ENCODE data around the gene EFNB3.

DNA sequence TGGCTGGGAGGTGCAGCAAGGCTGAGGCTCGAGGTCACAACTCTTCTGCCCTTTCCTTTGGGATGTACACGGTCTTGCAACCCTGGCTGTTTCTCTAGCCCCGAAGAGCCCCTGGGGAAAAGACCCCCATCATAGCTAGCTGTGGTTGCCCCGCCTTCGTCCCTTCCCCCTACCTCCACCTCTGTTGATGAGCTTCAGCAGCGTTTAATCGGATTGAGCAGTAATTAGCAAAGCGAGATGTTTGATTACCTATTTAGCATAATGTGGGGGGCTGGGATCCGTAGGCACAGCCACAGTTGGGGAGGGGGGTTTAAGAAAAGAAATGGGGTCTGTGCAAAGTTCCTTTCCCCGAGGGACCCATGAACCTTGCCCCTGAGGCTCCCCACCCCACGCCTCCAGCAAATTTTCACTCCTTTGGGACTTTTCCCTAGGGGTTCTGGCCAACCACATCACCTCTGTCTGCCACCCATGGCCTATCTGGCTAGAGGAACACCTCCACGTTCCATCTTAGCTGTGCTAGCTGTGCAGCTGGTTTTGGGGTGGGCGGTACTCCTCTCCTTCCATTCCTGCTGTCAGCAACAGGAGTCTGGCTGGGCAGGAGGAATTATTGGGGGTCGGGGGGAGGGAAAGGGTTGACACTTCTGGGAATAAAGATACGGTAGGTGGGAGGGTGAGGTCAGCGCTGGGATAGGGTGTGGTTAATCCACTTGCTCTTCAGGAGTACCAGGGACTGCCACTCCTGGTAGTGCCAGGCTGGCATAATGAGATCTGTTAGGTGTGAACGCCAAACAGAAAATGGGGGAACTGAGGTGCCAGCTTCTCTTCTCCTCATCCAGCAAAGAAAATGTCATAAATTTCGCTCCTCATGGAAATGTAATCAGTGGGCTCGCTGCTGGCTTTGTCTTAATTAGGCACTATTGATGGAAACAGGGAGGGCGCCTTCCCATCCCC lies 11.2 kb downstream of the EFNB3 start:
- TF ChIP-seq, protein P1, sequence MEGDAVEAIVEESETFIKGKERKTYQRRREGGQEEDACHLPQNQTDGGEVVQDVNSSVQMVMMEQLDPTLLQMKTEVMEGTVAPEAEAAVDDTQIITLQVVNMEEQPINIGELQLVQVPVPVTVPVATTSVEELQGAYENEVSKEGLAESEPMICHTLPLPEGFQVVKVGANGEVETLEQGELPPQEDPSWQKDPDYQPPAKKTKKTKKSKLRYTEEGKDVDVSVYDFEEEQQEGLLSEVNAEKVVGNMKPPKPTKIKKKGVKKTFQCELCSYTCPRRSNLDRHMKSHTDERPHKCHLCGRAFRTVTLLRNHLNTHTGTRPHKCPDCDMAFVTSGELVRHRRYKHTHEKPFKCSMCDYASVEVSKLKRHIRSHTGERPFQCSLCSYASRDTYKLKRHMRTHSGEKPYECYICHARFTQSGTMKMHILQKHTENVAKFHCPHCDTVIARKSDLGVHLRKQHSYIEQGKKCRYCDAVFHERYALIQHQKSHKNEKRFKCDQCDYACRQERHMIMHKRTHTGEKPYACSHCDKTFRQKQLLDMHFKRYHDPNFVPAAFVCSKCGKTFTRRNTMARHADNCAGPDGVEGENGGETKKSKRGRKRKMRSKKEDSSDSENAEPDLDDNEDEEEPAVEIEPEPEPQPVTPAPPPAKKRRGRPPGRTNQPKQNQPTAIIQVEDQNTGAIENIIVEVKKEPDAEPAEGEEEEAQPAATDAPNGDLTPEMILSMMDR (IDR thresholded peaks at IDR 0.05) = no peak
- TF ChIP-seq POLR2AphosphoS5 (IDR thresholded peaks at IDR 0.05; ENCODE audit: low read depth, low read length) (no peak), SIN3A (IDR thresholded peaks at IDR 0.05; ENCODE audit: borderline replicate concordance, insufficient read depth, low read depth, low read length) (no peak)
- TF ChIP-seq, protein P2, sequence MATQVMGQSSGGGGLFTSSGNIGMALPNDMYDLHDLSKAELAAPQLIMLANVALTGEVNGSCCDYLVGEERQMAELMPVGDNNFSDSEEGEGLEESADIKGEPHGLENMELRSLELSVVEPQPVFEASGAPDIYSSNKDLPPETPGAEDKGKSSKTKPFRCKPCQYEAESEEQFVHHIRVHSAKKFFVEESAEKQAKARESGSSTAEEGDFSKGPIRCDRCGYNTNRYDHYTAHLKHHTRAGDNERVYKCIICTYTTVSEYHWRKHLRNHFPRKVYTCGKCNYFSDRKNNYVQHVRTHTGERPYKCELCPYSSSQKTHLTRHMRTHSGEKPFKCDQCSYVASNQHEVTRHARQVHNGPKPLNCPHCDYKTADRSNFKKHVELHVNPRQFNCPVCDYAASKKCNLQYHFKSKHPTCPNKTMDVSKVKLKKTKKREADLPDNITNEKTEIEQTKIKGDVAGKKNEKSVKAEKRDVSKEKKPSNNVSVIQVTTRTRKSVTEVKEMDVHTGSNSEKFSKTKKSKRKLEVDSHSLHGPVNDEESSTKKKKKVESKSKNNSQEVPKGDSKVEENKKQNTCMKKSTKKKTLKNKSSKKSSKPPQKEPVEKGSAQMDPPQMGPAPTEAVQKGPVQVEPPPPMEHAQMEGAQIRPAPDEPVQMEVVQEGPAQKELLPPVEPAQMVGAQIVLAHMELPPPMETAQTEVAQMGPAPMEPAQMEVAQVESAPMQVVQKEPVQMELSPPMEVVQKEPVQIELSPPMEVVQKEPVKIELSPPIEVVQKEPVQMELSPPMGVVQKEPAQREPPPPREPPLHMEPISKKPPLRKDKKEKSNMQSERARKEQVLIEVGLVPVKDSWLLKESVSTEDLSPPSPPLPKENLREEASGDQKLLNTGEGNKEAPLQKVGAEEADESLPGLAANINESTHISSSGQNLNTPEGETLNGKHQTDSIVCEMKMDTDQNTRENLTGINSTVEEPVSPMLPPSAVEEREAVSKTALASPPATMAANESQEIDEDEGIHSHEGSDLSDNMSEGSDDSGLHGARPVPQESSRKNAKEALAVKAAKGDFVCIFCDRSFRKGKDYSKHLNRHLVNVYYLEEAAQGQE (IDR thresholded peaks at IDR 0.05; ENCODE audit: insufficient read depth in 1 of 2, low read depth in 2 of 2, low read length in 1 of 2) = no peak

All from Panc1 (cell line).